OCI-LY1 (cell line): ENCODE measurements around the gene GMFB.

ENCODE experiments used
- H2AFZ ChIP-seq: fragments of 200-600 bp; sonication (generic), shearing (Covaris generic); 2 replicates; pipeline ENCODE4 v1.6.0; 2014; ENCODE audit warnings: antibody characterized with exemption, mild to moderate bottlenecking, low read length
- H3F3A ChIP-seq: fragments of 200-600 bp; sonication (generic), shearing (Covaris generic); 2 replicates; pipeline ENCODE4 v1.6.0; 2014; ENCODE audit warnings: mild to moderate bottlenecking, antibody characterized with exemption, low read length, moderate library complexity; ENCODE audit not compliant: insufficient read depth
- H3K27ac ChIP-seq: fragments of 200-600 bp; sonication (generic); 2 replicates; pipeline ENCODE4 v1.5.1; 2014; ENCODE audit warnings: low read length, mixed run types, mild to moderate bottlenecking, low read depth; ENCODE audit not compliant: poor library complexity, severe bottlenecking
- H3K27me3 ChIP-seq: fragments of 200-600 bp; sonication (generic); 2 replicates; pipeline ENCODE4 v1.6.0; 2014; ENCODE audit warnings: antibody characterized with exemption, mild to moderate bottlenecking, low read length, moderate library complexity; ENCODE audit not compliant: insufficient read depth
- H3K36me3 ChIP-seq: fragments of 200-600 bp; sonication (generic); 2 replicates; pipeline ENCODE4 v1.6.1; 2014; ENCODE audit warnings: mild to moderate bottlenecking, antibody characterized with exemption, low read length, moderate library complexity, mixed read lengths; ENCODE audit not compliant: insufficient read depth
- H3K4me1 ChIP-seq: fragments of 200-600 bp; sonication (generic); 2 replicates; pipeline ENCODE4 v1.5.1; 2014; ENCODE audit warnings: mild to moderate bottlenecking, low read length, moderate library complexity; ENCODE audit not compliant: insufficient read depth, severe bottlenecking
- H3K4me2 ChIP-seq: fragments of 200-600 bp; sonication (generic), shearing (Covaris generic); 2 replicates; pipeline ENCODE4 v1.6.1; 2014; ENCODE audit warnings: low read length
- H3K4me3 ChIP-seq: fragments of 200-600 bp; sonication (generic); 2 replicates; pipeline ENCODE4 v1.5.1; 2014; ENCODE audit warnings: low read length, low read depth, mild to moderate bottlenecking, mixed read lengths; ENCODE audit not compliant: poor library complexity, severe bottlenecking
- H3K79me2 ChIP-seq: fragments of 200-600 bp; shearing (Covaris generic); 2 replicates; pipeline ENCODE4 v1.6.1; 2016; ENCODE audit warnings: mixed run types, low read length, mixed read lengths; ENCODE audit not compliant: insufficient read depth
- H3K9ac ChIP-seq: fragments of 200-600 bp; sonication (generic), shearing (Covaris generic); 2 replicates; pipeline ENCODE4 v1.6.1; 2014; ENCODE audit warnings: mild to moderate bottlenecking, low read length, mixed read lengths
- H3K9me2 ChIP-seq: fragments of 200-600 bp; sonication (generic), shearing (Covaris generic); 2 replicates; pipeline ENCODE4 v1.6.1; 2014; ENCODE audit warnings: low read depth, mild to moderate bottlenecking, low read length, mixed read lengths
- H3K9me3 ChIP-seq: fragments of 200-600 bp; shearing (Covaris generic); 2 replicates; pipeline ENCODE4 v1.6.1; 2014; ENCODE audit warnings: low read length, mixed read lengths
- H4K20me1 ChIP-seq: fragments of 200-600 bp; sonication (generic), shearing (Covaris generic); 2 replicates; pipeline ENCODE4 v1.6.0; 2016; ENCODE audit warnings: mild to moderate bottlenecking, low read length; ENCODE audit not compliant: insufficient read depth
- EZH2 ChIP-seq: fragments of 200-600 bp; sonication (generic), shearing (Covaris generic); IDR thresholded peaks from 2 replicates; pipeline ENCODE4 v1.8.0; 2017; ENCODE audit warnings: borderline replicate concordance, mixed run types, mild to moderate bottlenecking, antibody characterized with exemption, low read length, moderate library complexity, mixed read lengths
- TF ChIP-seq, protein P1 (sequence below): fragments of 200-600 bp; sonication (generic), shearing (Covaris generic); IDR thresholded peaks from 2 replicates; pipeline ENCODE4 v1.5.1; 2017; ENCODE audit warnings: mild to moderate bottlenecking, antibody characterized with exemption, low read length, moderate library complexity, mixed read lengths

GMFB gene

DNA sequence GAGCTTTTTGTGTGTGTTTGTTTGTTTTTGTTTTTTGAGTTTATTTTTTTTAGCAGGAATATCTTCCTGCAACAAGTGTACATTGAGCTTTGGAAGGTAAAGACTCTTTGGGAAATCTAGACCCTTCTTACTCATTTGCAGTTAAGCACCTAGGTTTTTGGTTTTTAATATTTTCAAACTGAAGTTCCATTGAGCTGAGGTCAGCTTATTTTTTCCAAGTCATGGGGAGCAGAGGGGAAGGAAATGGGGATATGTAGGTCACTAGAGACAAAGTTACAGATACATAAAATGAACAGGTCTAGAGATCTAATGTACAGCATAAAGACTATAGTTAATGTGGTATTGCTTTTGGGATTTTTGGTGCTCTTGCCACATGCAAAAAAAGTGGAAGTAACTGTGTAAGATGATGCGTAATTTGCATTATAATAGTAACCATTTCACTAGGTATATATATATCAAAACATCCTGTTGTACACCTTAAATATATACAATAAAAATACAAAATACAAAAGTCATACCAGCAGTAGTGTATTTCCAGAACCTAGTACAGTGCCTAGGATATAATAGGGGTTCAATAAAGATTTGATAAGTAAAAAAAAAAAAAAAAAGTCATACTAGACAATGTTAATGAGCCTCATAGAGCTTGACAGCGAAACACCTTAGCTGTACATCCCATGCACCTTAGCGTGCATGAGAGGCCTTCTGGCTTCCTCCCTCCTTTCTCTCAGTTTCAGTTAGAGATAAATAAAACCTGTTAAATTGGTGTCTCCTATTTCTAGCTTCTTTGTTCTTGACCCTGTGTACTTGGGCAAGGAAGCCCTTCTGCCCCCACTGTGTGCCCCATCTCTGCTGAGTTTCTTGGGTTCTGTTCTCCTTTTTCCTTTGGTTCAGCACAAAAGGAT lies 43.6 kb upstream of the GMFB start:
- TF ChIP-seq EZH2: no peak
- TF ChIP-seq, protein P1, sequence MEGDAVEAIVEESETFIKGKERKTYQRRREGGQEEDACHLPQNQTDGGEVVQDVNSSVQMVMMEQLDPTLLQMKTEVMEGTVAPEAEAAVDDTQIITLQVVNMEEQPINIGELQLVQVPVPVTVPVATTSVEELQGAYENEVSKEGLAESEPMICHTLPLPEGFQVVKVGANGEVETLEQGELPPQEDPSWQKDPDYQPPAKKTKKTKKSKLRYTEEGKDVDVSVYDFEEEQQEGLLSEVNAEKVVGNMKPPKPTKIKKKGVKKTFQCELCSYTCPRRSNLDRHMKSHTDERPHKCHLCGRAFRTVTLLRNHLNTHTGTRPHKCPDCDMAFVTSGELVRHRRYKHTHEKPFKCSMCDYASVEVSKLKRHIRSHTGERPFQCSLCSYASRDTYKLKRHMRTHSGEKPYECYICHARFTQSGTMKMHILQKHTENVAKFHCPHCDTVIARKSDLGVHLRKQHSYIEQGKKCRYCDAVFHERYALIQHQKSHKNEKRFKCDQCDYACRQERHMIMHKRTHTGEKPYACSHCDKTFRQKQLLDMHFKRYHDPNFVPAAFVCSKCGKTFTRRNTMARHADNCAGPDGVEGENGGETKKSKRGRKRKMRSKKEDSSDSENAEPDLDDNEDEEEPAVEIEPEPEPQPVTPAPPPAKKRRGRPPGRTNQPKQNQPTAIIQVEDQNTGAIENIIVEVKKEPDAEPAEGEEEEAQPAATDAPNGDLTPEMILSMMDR: no peak
- no peak overlapping the region for H2AFZ ChIP-seq
- no peak overlapping the region for H3K4me2 ChIP-seq
- no peak overlapping the region for H3K4me3 ChIP-seq
- H3K36me3 ChIP-seq: no peaks in the 10 kb centered on the region
- no peaks in the 10 kb centered on the region for H4K20me1 ChIP-seq
- H3F3A ChIP-seq: no peaks in the 10 kb centered on the region
- H3K9me2 ChIP-seq: no peaks in the 10 kb centered on the region
- H3K9ac ChIP-seq: no peak overlapping the region
- H3K27ac ChIP-seq: no peak overlapping the region
- H3K79me2 ChIP-seq: no peaks in the 10 kb centered on the region
- no peaks in the 10 kb centered on the region for H3K27me3 ChIP-seq
- peaks cover 6% of the 10 kb centered on the region for H3K4me1 ChIP-seq
- no peaks in the 10 kb centered on the region for H3K9me3 ChIP-seq

GRCh38 chr14:54529811-54530210 lies 41.0 kb upstream of the GMFB start:
- H3K9me2 ChIP-seq: no peaks in the 10 kb centered on the region
- no peak overlapping the region for H3K4me2 ChIP-seq
- no peaks in the 10 kb centered on the region for H4K20me1 ChIP-seq
- H3K9ac ChIP-seq: no peak overlapping the region
- H3K9me3 ChIP-seq: no peaks in the 10 kb centered on the region
- H3F3A ChIP-seq: no peaks in the 10 kb centered on the region
- H3K27ac ChIP-seq: no peak overlapping the region
- H2AFZ ChIP-seq: no peak overlapping the region
- H3K36me3 ChIP-seq: peaks cover 10% of the 10 kb centered on the region; the same call in 1 of the 2 replicates
- TF ChIP-seq EZH2: no peak
- TF ChIP-seq, protein P1: no peak
- no peaks in the 10 kb centered on the region for H3K27me3 ChIP-seq
- no peak overlapping the region for H3K4me3 ChIP-seq
- H3K4me1 ChIP-seq: peaks cover 6% of the 10 kb centered on the region
- H3K79me2 ChIP-seq: no peaks in the 10 kb centered on the region

- Histone ChIP-seq H3K27me3 (no peaks in the 10 kb centered on the region), H3K9ac (no peak overlapping the region), H3K27ac (no peak overlapping the region), H3K4me1 (peaks cover 6% of the 10 kb centered on the region), H2AFZ (no peak overlapping the region), H3K79me2 (no peaks in the 10 kb centered on the region), H3K4me3 (no peak overlapping the region), H3K36me3 (peaks cover 11% of the 10 kb centered on the region; the same call in 1 of the 2 replicates), H4K20me1 (no peaks in the 10 kb centered on the region), H3K9me2 (no peaks in the 10 kb centered on the region), H3K4me2 (no peak overlapping the region), H3K9me3 (no peaks in the 10 kb centered on the region), H3F3A (no peaks in the 10 kb centered on the region)
- no peak for TF ChIP-seq EZH2
- TF ChIP-seq, protein P1: no peak
These were observed 40.2 kb upstream of the GMFB start for GRCh38 chr14:54528973-54529372.
